Bronchial smooth muscle cell (primary cell): ENCODE results near the gene HARS1. TPM values are rescaled to one million over a fixed set of nuclear protein-coding genes. Genes with fewer than 3 reads are reported as not detected.

ENCODE experiments used
- total RNA-seq: library from RNA; depleted of rRNA; stranded (reverse); fragments of >200 nt; gene quantifications from 2 replicates; pipeline ENCODE4 v1.2.1, GENCODE V29; 2014

HARS1 gene
- total RNA-seq = 73.1 and 73.9 TPM in 2 replicates

DNA sequence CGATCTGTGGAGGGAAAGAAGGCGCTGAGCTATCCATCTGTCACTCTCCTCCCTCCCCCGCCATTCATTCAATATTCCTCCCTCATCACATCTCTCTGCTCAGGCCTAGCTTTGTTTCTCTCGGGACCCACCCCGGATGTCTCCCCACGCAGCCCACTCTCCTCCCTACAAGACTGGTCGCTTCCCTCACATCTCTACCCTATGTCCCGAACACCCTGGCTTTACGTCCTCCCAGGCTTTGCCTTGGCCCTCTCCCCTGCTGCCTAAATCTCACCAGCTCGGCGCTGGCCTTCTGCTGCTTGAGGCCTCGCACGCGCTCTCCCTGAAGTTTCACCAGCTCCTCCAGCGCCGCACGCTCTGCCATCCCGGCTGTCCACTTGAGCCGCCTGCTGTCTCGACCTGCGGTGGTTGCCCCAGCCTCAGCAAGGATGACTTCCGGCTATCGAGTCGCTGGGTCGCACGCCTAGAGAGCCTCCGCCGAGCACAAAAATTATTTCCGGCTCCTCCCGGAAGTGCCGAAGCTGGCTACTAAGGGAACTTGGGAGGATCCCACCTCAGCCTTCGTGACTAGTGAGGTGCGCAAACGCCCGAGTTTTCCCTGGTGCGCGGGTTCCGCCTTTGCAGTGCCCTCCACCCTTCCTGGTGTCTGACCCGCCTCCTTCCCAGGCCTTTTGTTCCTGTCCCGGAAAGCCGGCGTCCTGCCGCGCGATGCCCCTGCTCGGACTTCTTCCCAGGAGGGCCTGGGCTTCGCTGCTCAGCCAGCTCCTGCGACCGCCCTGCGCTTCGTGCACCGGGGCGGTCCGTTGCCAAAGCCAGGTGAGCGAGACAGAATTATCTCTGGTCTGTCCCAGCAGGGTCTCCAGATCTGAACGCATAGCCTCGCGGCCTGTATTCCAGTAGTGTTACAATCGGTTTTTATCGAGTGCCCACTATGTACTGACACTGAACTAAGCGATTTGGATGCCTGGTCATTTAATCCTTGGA, at the start of gene HARS1, which contains the start of gene HARS2:
Gene HARS1 (minus strand): TSS at position 430 of the 984 bp plus-strand sequence. CDS start 66 bp downstream, at position 364.
Gene HARS2 (plus strand): TSS at position 515 of the 984 bp plus-strand sequence. CDS start 194 bp downstream, at position 709.

GRCh38 chr5:140700177-140701144, 9.3 kb upstream of the HARS1 start, which contains the start of gene ZMAT2:
ZMAT2 (plus strand) TSS chr5:140700447; CDS start chr5:140700461, 14 bp downstream.

DNA sequence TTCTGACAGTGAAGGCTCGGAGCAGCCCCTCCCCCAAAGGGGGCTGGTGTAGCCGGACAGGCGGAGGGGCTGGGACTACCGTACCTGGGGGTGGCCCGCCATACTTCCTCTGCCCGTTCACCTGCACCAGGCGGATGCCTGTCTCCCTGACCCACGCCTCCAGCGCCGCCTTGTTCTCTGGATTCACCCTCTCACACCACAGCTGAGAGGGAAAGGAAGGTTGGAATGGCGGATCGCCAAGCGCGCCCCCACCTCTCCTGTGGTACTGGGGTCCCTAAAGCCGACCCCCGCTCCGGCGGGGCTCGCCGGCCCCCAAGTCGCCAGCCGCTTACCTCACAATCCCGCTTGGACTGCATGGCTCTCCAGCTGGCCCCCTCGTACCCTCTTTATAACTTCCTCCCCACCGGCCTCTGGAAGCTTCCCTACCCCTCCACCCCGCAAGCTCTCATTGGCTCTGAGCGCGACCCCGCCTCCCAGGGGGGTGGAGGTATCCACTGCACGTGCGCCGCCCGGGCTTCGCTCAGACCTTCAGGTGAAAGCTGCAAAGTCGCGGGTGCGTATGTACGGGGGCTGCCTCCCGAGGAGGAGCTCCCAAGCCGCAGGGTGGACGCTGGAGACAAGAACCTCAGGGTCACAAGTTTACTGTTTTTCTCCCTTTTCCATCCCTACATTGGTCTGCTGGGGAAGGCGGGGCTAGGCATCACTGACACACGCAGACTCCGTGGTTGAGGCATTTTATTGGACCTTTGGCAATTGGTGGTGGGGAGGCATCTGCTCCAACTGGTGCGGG, 17.8 kb downstream of the HARS1 start, which contains the start of gene DND1:
Gene DND1 (minus strand): TSS at position 390 of the 790 bp plus-strand sequence. CDS start 34 bp downstream, at position 356.

GRCh38 chr5:140664359-140665119, 26.6 kb downstream of the HARS1 start, which contains the start of gene WDR55:
WDR55 (plus strand) TSS chr5:140664904; CDS start chr5:140664913, 9 bp downstream.

DNA sequence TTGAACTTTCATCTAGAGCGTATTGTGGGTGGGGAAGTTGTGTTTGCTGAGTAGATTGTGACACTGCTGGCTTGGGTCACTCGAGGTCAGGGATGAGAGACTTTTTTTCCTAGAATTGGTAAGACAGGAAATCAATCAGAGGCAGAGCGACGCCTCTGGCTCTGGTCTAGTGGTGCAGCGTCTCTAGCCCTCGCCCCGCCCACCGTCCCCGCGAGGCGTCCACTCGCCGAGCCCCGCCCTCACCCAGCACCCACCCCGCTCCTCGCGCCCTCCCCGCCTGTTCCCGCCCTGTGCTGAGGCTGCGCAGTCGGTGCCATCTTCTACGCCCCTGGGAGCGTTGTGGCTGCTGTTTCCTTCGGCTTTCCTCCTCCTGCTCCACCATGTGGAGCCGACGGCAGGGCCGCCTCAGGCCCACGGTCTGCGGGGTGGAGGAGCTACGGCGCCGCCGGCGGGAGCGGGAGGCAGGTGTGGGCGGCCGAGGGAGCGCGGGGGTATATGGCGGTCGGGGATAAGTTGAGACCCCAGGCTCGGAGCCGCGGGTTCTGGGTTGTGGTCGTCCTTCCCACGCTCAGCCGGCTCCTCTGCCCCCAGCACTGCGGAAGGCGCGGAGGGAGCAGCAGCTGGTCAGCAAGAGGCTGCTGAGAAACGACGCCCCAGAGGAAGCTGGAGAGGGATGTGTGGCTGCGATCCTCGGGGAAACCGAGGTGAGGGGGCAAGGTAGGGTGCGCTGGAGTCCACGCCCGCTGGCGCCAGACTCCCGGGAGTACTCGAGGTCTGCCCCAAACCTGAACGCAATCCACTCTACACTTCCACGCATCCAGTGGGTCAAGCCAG, 51.8 kb downstream of the HARS1 start, which contains the start of gene TMCO6:
Gene TMCO6 (plus strand): TSS at position 304 of the 834 bp plus-strand sequence. CDS start 77 bp downstream, at position 381.

GRCh38 chr5:140633021-140633471, 58.1 kb downstream of the HARS1 start, which contains the start of gene CD14:
CD14 (minus strand) TSS chr5:140633175; CDS start chr5:140633071, 104 bp downstream.

Other genes starting within 250 kb of the HARS1 start
- gene EIF4EBP3, start 143.7 kb downstream of the HARS1 start, total RNA-seq = 1.3 and 1.7 TPM in 2 replicates
- 23.0 and 26.6 TPM in 2 replicates for gene SRA1, start 133.9 kb downstream of the HARS1 start, total RNA-seq
- 19.7 and 30.9 TPM in 2 replicates for gene APBB3, start 126.8 kb downstream of the HARS1 start, total RNA-seq
- gene SLC35A4, start 126.5 kb downstream of the HARS1 start, total RNA-seq = 8.7 and 10.2 TPM in 2 replicates
- gene CD14, start 58.2 kb downstream of the HARS1 start, total RNA-seq = 0.32 TPM in 1 of 2 replicates, not detected in the other
- 6.2 and 6.8 TPM in 2 replicates for gene TMCO6, start 51.9 kb downstream of the HARS1 start, total RNA-seq
- gene NDUFA2, start 43.7 kb downstream of the HARS1 start, total RNA-seq = 94.2 and 102 TPM in 2 replicates
- gene IK, start 43.5 kb downstream of the HARS1 start, total RNA-seq = 130 and 168 TPM in 2 replicates
- 19.0 and 22.4 TPM in 2 replicates for gene WDR55, start 26.5 kb downstream of the HARS1 start, total RNA-seq
- 0.16 and 0.17 TPM in 2 replicates for gene DND1, start 17.8 kb downstream of the HARS1 start, total RNA-seq
- gene HARS2, start 85 bp upstream of the HARS1 start, total RNA-seq = 27.0 and 34.0 TPM in 2 replicates
- 69.5 and 93.2 TPM in 2 replicates for gene ZMAT2, start 9.1 kb upstream of the HARS1 start, total RNA-seq
- under 0.01 TPM in 2 replicates for gene PCDHA1, start 94.8 kb upstream of the HARS1 start, total RNA-seq
- under 0.01 TPM in 1 of 2 replicates, not detected in the other for gene PCDHA2, start 103.5 kb upstream of the HARS1 start, total RNA-seq
- 0.32 and 0.34 TPM in 2 replicates for gene PCDHA3, start 109.7 kb upstream of the HARS1 start, total RNA-seq
- gene PCDHA4, start 115.7 kb upstream of the HARS1 start, total RNA-seq = 0.32 and 0.86 TPM in 2 replicates
- gene PCDHA5, start 130.2 kb upstream of the HARS1 start, total RNA-seq = under 0.01 and 0.09 TPM in 2 replicates
- gene PCDHA6, start 136.6 kb upstream of the HARS1 start, total RNA-seq = 0.17 and 0.32 TPM in 2 replicates
- 0.26 and 0.47 TPM in 2 replicates for gene PCDHA7, start 142.9 kb upstream of the HARS1 start, total RNA-seq
- gene PCDHA8, start 149.8 kb upstream of the HARS1 start, total RNA-seq = 0.16 and 0.17 TPM in 2 replicates
- gene PCDHA9, start 157.0 kb upstream of the HARS1 start, total RNA-seq = 0.09 and 0.16 TPM in 2 replicates
- gene PCDHA10, start 164.5 kb upstream of the HARS1 start, total RNA-seq = under 0.01 and 0.26 TPM in 2 replicates
- gene PCDHA11, start 177.6 kb upstream of the HARS1 start, total RNA-seq = 0.09 and 0.16 TPM in 2 replicates
- gene PCDHA12, start 183.9 kb upstream of the HARS1 start, total RNA-seq = under 0.01 TPM in 2 replicates
- gene PCDHA13, start 190.8 kb upstream of the HARS1 start, total RNA-seq = 0.09 and 0.16 TPM in 2 replicates
- under 0.01 and 0.09 TPM in 2 replicates for gene PCDHAC1, start 234.9 kb upstream of the HARS1 start, total RNA-seq